Naive thymus-derived CD8-positive, alpha-beta T cell (primary cell): ENCODE data around the gene PAX4. TPM values are rescaled to one million over a fixed set of nuclear protein-coding genes. Genes with fewer than 3 reads are reported as not detected.

Experiments used
- ATAC-seq, 2 donors: fragments of 150-1000 bp; cut with Tn5 transposase in 1 of 2; sonication (Bioruptor Pico), chemical (Tn5 transposase) in 1 of 2; 1 replicate in 1 of 2; 2 replicates in 1 of 2; pipeline ENCODE4 v1.10.0; 2021; ENCODE audit warnings: mild to moderate bottlenecking in 2 of 2, moderate library complexity in 2 of 2
- POLR2A ChIA-PET: fragments of 350-600 bp; sonication (Branson Sonifier 250); formaldehyde crosslinking; loops from one replicate; lab custom pipeline; 2021; ENCODE audit warnings: antibody characterized with exemption; lab: Charles Lee
- DNase-seq, 10 donors: peaks; one replicate each; pipeline versions ENCODE4 v3.0.0 to v3.0.0-alpha.2; 2020 to 2022
- H3K27ac Mint-ChIP-seq, 10 donors: one replicate each; pipeline ENCODE4 v1.8.0; 2020 to 2022; ENCODE audit warnings: mild to moderate bottlenecking in 10 of 10, mixed read lengths in 10 of 10, moderate library complexity in 4 of 10, inconsistent platforms in 1 of 10
- H3K27me3 Mint-ChIP-seq, 5 donors: one replicate each; pipeline ENCODE4 v1.8.0; 2021 to 2022; ENCODE audit warnings: mixed read lengths in 5 of 5
- H3K36me3 Mint-ChIP-seq, 3 donors: one replicate each; pipeline ENCODE4 v1.8.0; 2020 to 2022; ENCODE audit warnings: mixed read lengths in 3 of 3, mild to moderate bottlenecking in 2 of 3, inconsistent platforms in 1 of 3
- H3K4me1 Mint-ChIP-seq, 4 donors: one replicate each; pipeline ENCODE4 v1.8.0; 2021 to 2022; ENCODE audit warnings: mixed read lengths in 4 of 4
- H3K4me3 Mint-ChIP-seq, 10 donors: one replicate each; pipeline ENCODE4 v1.8.0; 2020 to 2022; ENCODE audit warnings: mild to moderate bottlenecking in 10 of 10, mixed read lengths in 10 of 10, moderate library complexity in 6 of 10, inconsistent platforms in 1 of 10
- H3K9me3 Mint-ChIP-seq, 9 donors: one replicate each; pipeline ENCODE4 v1.8.0; 2020 to 2022; ENCODE audit warnings: mixed read lengths in 9 of 9, mild to moderate bottlenecking in 3 of 9, inconsistent platforms in 1 of 9, moderate library complexity in 1 of 9
- polyA plus RNA-seq, 3 donors: library from polyadenylated mRNA; unstranded; fragments of 300-500 nt; fragmentation: Illumina TruSeq; gene quantifications; one replicate each; pipeline ENCODE4 v1.2.3, GENCODE V29; 2021
- total RNA-seq, 8 experiments: library from RNA in 2 of 8; stranded (reverse) in 2 of 8; gene quantifications; one replicate each; pipeline ENCODE4 v1.2.3 and lab custom pipeline; 2021 to 2026

PAX4 gene
- total and polyA plus RNA-seq, 5 experiments from 2014 or later, result not detected

- POLR2A ChIA-PET, result interaction anchor here (0.6 to 1.2 kb wide), 5 partner anchors 18 to 260 kb away, joined by 3 to 9 read pairs (median 6); partner anchors contain the start of genes ARF5, GCC1 and ZNF800
Measured at GRCh38 chr7:127651556-127652332, 33.8 kb upstream of the PAX4 start, which contains the start of gene SND1. Gene SND1, plus strand, starts transcription at chr7:127652194. Its CDS starts 180 bp downstream, at chr7:127652374.

DNA sequence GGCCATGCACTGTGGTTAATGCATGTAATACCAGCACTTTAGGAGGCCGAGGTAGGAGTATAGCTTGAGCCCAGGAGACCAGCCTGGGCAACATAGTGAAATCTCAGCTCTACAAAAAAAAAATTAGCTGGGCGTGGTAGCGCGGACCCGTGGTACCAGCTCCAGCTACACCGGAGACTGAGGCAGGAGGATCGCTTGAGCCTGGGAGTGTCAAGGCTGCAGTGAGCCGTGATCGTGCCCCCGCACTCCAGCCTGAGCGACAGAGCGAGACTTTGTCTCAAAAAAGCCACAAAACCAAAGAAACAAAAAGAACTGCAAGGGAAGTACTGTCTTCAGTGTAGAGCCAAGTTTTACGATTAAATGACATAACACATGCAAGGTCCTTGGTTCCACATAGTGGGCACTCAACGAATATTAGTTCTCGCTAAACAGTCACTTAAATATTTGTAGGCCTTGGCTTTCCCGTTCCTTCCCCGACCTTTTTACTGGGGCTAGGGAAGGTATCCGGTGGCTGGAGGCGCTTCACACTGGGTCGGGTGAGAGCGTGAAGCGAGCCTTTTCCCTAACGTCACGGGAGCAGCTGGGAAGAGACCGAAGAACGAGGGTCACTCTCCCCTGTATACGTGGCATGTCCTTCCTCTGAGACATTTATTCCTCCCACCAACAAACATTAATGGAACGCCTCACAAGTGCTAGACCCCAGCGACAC lies 33.1 kb upstream of the PAX4 start:
- DNase-seq (peak in 5 of 10 donors; percentile 1 to 41 (median 10)), ATAC-seq (peak in 1 of 2 donors; percentile 1)
- Mint-ChIP-seq H3K27me3 (no peaks in the 10 kb centered on the region), H3K4me3 (peak overlapping the region in 7 of 10 donors; percentile 97 to 99 (median 98)), H3K36me3 (peaks cover 0 to 11% (median 7%) of the 10 kb centered on the region in 3 donors), H3K4me1 (peaks cover 27 to 51% (median 39%) of the 10 kb centered on the region in 4 donors), H3K9me3 (no peaks in the 10 kb centered on the region), H3K27ac (peak overlapping the region in 8 of 10 donors; percentile 96 to 100 (median 98))
- POLR2A ChIA-PET, result interaction anchor here (0.6 to 1.2 kb wide), 5 partner anchors 18 to 259 kb away, joined by 3 to 9 read pairs (median 6); partner anchors contain the start of genes ARF5, GCC1 and ZNF800

More at GRCh38 chr7:127651556-127652332, 33.8 kb upstream of the PAX4 start, which contains the start of gene SND1:
- DNase-seq (peak; percentile 92 to 100 (median 98)), ATAC-seq (peak; percentile 92 to 94)
- Mint-ChIP-seq H3K9me3 (no peaks in the 10 kb centered on the region), H3K4me1 (peaks cover 27 to 55% (median 46%) of the 10 kb centered on the region in 4 donors), H3K4me3 (peak within 1 kb of the TSS in 7 of 10 donors; percentile 97 to 99 (median 98)), H3K27me3 (no peaks in the 10 kb centered on the region), H3K27ac (peak within 1 kb of the TSS in 8 of 10 donors; percentile 96 to 100 (median 98)), H3K36me3 (peaks cover 0 to 11% (median 9%) of the 10 kb centered on the region in 3 donors)

DNA sequence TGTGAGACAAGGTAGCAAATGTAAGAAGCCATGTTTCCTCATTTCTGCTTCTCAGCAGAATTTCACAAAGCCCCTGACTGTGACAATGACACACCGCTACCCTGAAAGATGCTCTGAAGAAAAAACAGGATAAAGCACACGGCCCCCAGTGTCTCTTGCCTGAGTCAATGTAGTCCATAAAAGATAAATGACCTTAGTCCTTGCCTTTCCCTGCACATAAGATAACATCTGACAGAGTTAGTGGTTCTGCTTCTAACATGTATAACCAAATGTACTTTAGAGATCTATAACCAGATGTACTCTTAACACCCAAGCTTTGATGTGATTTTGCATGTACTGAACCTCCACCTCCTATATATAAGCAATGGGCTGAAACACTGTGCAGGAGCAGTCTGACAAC lies 31.0 kb upstream of the PAX4 start:
- H3K36me3 Mint-ChIP-seq, result no peaks in the 10 kb centered on the region
- no peak overlapping the region for H3K4me3 Mint-ChIP-seq
- DNase-seq (no peak), ATAC-seq (no peak)
- H3K4me1 Mint-ChIP-seq, result peaks cover 13 to 31% (median 19%) of the 10 kb centered on the region in 4 donors
- no peaks in the 10 kb centered on the region for H3K27me3 Mint-ChIP-seq
- no peaks in the 10 kb centered on the region for H3K9me3 Mint-ChIP-seq
- POLR2A ChIA-PET, result interaction anchor here (1.2 kb wide), 1 partner anchor 257 kb away, joined by 3 read pairs; the partner anchor contains the start of gene ZNF800
- no peak overlapping the region for H3K27ac Mint-ChIP-seq

GRCh38 chr7:127647636-127648035 lies 29.7 kb upstream of the PAX4 start:
- no peak for ATAC-seq
- POLR2A ChIA-PET, result no interaction called here
- H3K27ac Mint-ChIP-seq, result no peak overlapping the region
- H3K9me3 Mint-ChIP-seq, result no peaks in the 10 kb centered on the region
- no peak for DNase-seq
- H3K4me3 Mint-ChIP-seq, result no peak overlapping the region
- H3K4me1 Mint-ChIP-seq, result peaks cover 3 to 17% (median 7%) of the 10 kb centered on the region in 4 donors
- no peaks in the 10 kb centered on the region for H3K27me3 Mint-ChIP-seq
- no peaks in the 10 kb centered on the region for H3K36me3 Mint-ChIP-seq

DNA sequence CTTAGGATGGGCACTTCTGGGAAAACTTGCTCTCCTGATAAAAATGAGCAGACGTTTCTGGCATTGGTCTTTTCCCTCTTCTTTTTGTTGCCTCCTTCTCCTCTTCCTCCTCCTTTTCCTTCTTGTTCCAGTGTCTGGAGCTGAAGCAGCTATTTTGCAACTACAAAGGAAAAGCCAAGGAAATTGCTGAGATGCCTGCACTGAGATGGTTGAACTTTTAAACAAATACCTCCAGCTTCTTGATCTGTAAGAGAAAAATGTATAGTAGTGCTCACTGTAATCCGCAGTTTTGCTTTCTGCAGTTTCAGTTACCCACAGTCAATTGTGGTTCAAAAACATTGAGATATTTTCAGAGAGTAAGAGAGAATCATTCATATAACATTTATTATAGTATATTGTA lies 26.5 kb upstream of the PAX4 start:
- DNase-seq, result no peak
- Mint-ChIP-seq H3K4me1 (no peaks in the 10 kb centered on the region), H3K27me3 (peaks cover 0 to 10% (median 10%) of the 10 kb centered on the region in 5 donors), H3K36me3 (no peaks in the 10 kb centered on the region), H3K9me3 (no peaks in the 10 kb centered on the region), H3K4me3 (no peak overlapping the region), H3K27ac (no peak overlapping the region)
- no peak for ATAC-seq
- POLR2A ChIA-PET, result no interaction called here

GRCh38 chr7:127638197-127638596 lies 20.3 kb upstream of the PAX4 start:
- H3K27ac Mint-ChIP-seq, result no peak overlapping the region
- no peak for ATAC-seq
- no peaks in the 10 kb centered on the region for H3K36me3 Mint-ChIP-seq
- POLR2A ChIA-PET, result no interaction called here
- no peaks in the 10 kb centered on the region for H3K9me3 Mint-ChIP-seq
- DNase-seq, result no peak
- no peaks in the 10 kb centered on the region for H3K4me1 Mint-ChIP-seq
- no peak overlapping the region for H3K4me3 Mint-ChIP-seq
- H3K27me3 Mint-ChIP-seq, result peaks cover 11 to 45% (median 33%) of the 10 kb centered on the region in 5 donors

GRCh38 chr7:127635659-127636285 lies 17.8 kb upstream of the PAX4 start:
- ATAC-seq (no peak), DNase-seq (no peak)
- Mint-ChIP-seq H3K9me3 (no peaks in the 10 kb centered on the region), H3K4me1 (no peaks in the 10 kb centered on the region), H3K27me3 (peaks cover 16 to 59% (median 44%) of the 10 kb centered on the region in 5 donors), H3K4me3 (no peak overlapping the region), H3K36me3 (no peaks in the 10 kb centered on the region), H3K27ac (no peak overlapping the region)
- POLR2A ChIA-PET, result no interaction called here

DNA sequence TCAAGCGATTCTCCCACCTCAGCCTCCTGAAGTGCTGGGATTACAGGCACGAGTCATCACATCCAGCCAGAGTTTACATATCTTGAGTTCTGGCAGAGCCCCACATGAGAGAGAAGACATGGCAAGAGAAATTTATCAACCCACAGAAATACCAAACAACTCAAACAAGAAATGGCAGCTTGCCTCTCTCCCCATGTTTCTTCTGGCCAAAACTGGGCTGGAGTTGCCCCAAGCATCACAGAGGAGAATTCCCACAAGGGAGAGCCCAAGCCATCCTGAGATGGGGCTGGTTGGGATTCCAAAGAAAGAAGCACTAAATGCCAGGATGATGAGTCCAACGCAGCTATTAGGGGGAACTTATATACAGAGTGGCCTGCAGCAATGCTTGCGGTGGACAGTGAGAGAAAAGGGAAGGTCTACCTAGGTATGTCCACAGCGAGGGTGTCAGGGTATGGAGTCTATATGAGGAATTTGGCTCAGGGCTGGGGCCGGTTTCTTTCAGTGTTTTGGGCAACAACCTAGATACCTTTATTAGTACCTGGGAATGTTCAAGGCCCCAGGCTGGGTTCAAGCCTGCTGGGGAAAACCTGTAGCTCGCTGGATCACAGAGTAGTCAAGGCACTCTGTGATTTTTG lies 14.5 kb upstream of the PAX4 start:
- Mint-ChIP-seq H3K27me3 (peaks cover 13 to 40% (median 27%) of the 10 kb centered on the region in 5 donors), H3K9me3 (no peaks in the 10 kb centered on the region), H3K4me1 (peaks cover 0 to 6% (median 1%) of the 10 kb centered on the region in 4 donors), H3K36me3 (no peaks in the 10 kb centered on the region), H3K4me3 (no peak overlapping the region), H3K27ac (no peak overlapping the region)
- ATAC-seq (no peak), DNase-seq (no peak)
- POLR2A ChIA-PET, result no interaction called here

DNA sequence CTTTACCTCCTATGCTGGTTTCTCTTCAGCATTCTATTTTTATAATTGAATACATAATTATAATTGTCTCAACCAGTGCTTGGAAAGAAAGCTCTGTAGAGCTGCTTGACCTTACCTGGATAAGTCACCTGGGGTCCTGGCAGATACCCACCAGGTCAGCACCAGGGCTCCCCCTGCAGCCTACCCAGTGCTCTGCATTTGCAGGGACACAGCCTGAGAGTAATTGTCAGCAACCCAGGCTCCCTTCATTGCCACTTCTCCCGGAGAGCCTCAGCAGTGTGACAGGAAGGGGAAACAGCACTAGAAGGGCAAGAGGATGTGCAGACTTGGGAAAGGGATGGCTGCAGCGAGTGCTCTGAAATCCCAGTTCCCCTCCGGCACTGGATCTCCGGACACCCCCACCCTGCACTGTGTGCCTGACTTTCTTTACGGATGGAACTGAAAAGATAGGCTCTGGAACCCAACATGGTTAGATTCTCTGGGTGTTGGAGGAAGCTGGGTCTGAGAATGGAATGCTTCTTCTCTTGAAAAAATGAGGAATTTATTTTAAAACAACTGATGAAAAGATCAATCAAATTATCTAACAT lies 11.4 kb upstream of the PAX4 start:
- Mint-ChIP-seq H3K4me3 (peak overlapping the region in 1 of 10 donors; percentile 39), H3K27ac (peak overlapping the region in 1 of 10 donors; percentile 3), H3K9me3 (no peaks in the 10 kb centered on the region), H3K4me1 (peaks cover 0 to 6% (median 1%) of the 10 kb centered on the region in 4 donors), H3K36me3 (no peaks in the 10 kb centered on the region), H3K27me3 (peaks cover 13 to 26% (median 19%) of the 10 kb centered on the region in 5 donors)
- peak; percentile 70 to 79 for ATAC-seq
- POLR2A ChIA-PET, result no interaction called here
- peak in 6 of 10 donors; percentile 15 to 70 (median 26) for DNase-seq

DNA sequence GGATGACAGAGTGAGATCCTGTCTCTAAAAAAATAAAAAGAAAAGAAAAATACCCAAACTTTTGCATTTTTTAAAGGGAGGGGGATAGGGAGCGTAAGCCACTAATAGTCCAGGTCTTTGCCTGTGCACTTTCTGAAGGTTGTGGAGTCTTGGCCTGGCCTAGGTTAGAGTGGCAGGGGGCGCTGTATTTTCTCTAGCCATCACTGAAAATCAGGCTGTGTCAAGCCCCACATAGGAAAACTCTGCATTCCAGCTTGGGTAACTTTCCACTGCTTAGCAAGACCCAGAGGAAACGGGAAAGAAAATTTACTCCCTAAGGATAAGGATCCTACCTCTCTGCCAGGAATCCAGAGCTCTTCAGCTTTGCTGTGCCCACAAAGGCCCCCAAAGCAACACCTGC lies 10.5 kb upstream of the PAX4 start:
- peaks cover 13 to 23% (median 16%) of the 10 kb centered on the region in 5 donors for H3K27me3 Mint-ChIP-seq
- H3K4me3 Mint-ChIP-seq, result no peak overlapping the region
- DNase-seq (no peak), ATAC-seq (no peak)
- H3K36me3 Mint-ChIP-seq, result no peaks in the 10 kb centered on the region
- no peak overlapping the region for H3K27ac Mint-ChIP-seq
- H3K9me3 Mint-ChIP-seq, result no peaks in the 10 kb centered on the region
- peaks cover 0 to 6% (median 1%) of the 10 kb centered on the region in 4 donors for H3K4me1 Mint-ChIP-seq
- POLR2A ChIA-PET, result no interaction called here

- Mint-ChIP-seq H3K4me3 (no peak overlapping the region), H3K27me3 (peaks cover 21 to 30% (median 24%) of the 10 kb centered on the region in 5 donors), H3K27ac (no peak overlapping the region), H3K36me3 (no peaks in the 10 kb centered on the region), H3K4me1 (peaks cover 3 to 13% (median 7%) of the 10 kb centered on the region in 4 donors), H3K9me3 (no peaks in the 10 kb centered on the region)
- ATAC-seq, result no peak
- POLR2A ChIA-PET, result interaction anchor here (0.6 kb wide), 1 partner anchor 16 kb away, joined by 3 read pairs; no protein-coding TSS in a partner anchor
- no peak for DNase-seq
Measured at GRCh38 chr7:127625331-127625730, 7.4 kb upstream of the PAX4 start.
